HepG2 (cell line): ENCODE measurements around the gene HIBADH.

Source experiments
- CTCF ChIP-seq: sonication (generic); formaldehyde crosslinking; IDR thresholded peaks from 2 replicates; pipeline ENCODE4 v1.5.0; 2020; ENCODE audit warnings: mild to moderate bottlenecking, missing genetic modification reagents, moderate library complexity
- ZFX ChIP-seq: sonication (generic); formaldehyde crosslinking; IDR thresholded peaks from 2 replicates; pipeline ENCODE4 v1.4.0; 2020; ENCODE audit warnings: mild to moderate bottlenecking, low read depth, missing genetic modification reagents, moderate library complexity
- ZNF768 ChIP-seq: sonication (generic); formaldehyde crosslinking; IDR thresholded peaks from 2 replicates; pipeline ENCODE4 v1.4.0; 2020; ENCODE audit warnings: missing genetic modification reagents

GRCh38 chr7:27641581-27642230 is 21.0 kb downstream of the HIBADH start:
- TF ChIP-seq CTCF (CRISPR knock-in tag) (no peak), ZFX (no peak), ZNF768 (CRISPR knock-in tag) (no peak)
